Type B pancreatic cell (in vitro differentiated cells): Measurements from ENCODE around the gene GRAMD1B. TPM values are rescaled to one million over a fixed set of nuclear protein-coding genes. Genes with fewer than 3 reads are reported as not detected.
"Not testable (repeated sequence)": the region's sequence is repeated elsewhere in the genome, so short reads cannot be mapped to it uniquely, and the experiment has no call there.

Experiments used
- DNase-seq: peaks from one replicate; pipeline ENCODE4 v3.0.0; 2021; ENCODE audit warnings: mixed read lengths; ENCODE audit not compliant: unreplicated experiment; ENCODE audit errors: extremely low spot score
- H3K27ac Mint-ChIP-seq: 2 replicates; pipeline ENCODE4 v1.8.0; 2021; ENCODE audit warnings: mild to moderate bottlenecking, mixed read lengths
- H3K27me3 Mint-ChIP-seq: 2 replicates; pipeline ENCODE4 v1.8.0; 2021; ENCODE audit warnings: mixed read lengths
- H3K36me3 Mint-ChIP-seq: 2 replicates; pipeline ENCODE4 v1.8.0; 2021; ENCODE audit warnings: mixed read lengths
- H3K4me1 Mint-ChIP-seq: one replicate; pipeline ENCODE4 v1.8.0; 2021; ENCODE audit warnings: mixed read lengths; ENCODE audit not compliant: unreplicated experiment
- H3K4me3 Mint-ChIP-seq: 2 replicates; pipeline ENCODE4 v1.8.0; 2021; ENCODE audit warnings: mild to moderate bottlenecking, mixed read lengths
- H3K9me3 Mint-ChIP-seq: 2 replicates; pipeline ENCODE4 v1.8.0; 2021; ENCODE audit warnings: mixed read lengths
- CTCF ChIP-seq: fragments of 200-600 bp; sonication (generic); conservative IDR thresholded peaks from 2 replicates; pipeline ENCODE4 v1.5.0; 2021; ENCODE audit warnings: antibody characterized with exemption, mild to moderate bottlenecking
- total RNA-seq: library from RNA; stranded (reverse); gene quantifications from 2 replicates; pipeline ENCODE4 v1.2.1, GENCODE V29; 2021; ENCODE audit warnings: low replicate concordance

GRAMD1B gene
- total RNA-seq, 1 donor from 2014 or later, result 15.2 TPM

GRCh38 chr11:123519055-123519796 lies 89.2 kb downstream of the GRAMD1B start:
- TF ChIP-seq CTCF, result no peak
- Mint-ChIP-seq H3K4me1 (peaks cover 23% of the 10 kb centered on the region), H3K27ac (no peak overlapping the region)

GRCh38 chr11:123519797-123520193 lies 89.7 kb downstream of the GRAMD1B start:
- H3K4me1 Mint-ChIP-seq, result peaks cover 23% of the 10 kb centered on the region
- H3K9me3 Mint-ChIP-seq, result no peaks in the 10 kb centered on the region
- H3K27ac Mint-ChIP-seq, result no peak overlapping the region

More at GRCh38 chr11:123519055-123519796, 89.2 kb downstream of the GRAMD1B start:
- Mint-ChIP-seq H3K9me3 (no peaks in the 10 kb centered on the region), H3K4me3 (peak overlapping the region; percentile 24), H3K36me3 (no peaks in the 10 kb centered on the region), H3K27me3 (no peaks in the 10 kb centered on the region)
- DNase-seq, result no peak

GRCh38 chr11:123520476-123520875 lies 90.4 kb downstream of the GRAMD1B start:
- H3K27me3 Mint-ChIP-seq, H3K36me3 Mint-ChIP-seq, H3K9me3 Mint-ChIP-seq, H3K4me3 Mint-ChIP-seq, H3K27ac Mint-ChIP-seq, DNase-seq: not testable (repeated sequence)
- H3K4me1 Mint-ChIP-seq, result peaks cover 26% of the 10 kb centered on the region

More at GRCh38 chr11:123519797-123520193, 89.7 kb downstream of the GRAMD1B start:
- TF ChIP-seq CTCF, result no peak
- no peak for DNase-seq
- Mint-ChIP-seq H3K27me3 (no peaks in the 10 kb centered on the region), H3K4me3 (no peak overlapping the region), H3K36me3 (no peaks in the 10 kb centered on the region)

- TF ChIP-seq CTCF, result no peak
- Mint-ChIP-seq H3K36me3 (no peaks in the 10 kb centered on the region), H3K27me3 (peaks cover 2% of the 10 kb centered on the region), H3K27ac (no peak overlapping the region), H3K4me1 (peaks cover 27% of the 10 kb centered on the region), H3K9me3 (no peaks in the 10 kb centered on the region), H3K4me3 (no peak overlapping the region)
- no peak for DNase-seq
These were observed 90.9 kb downstream of the GRAMD1B start for GRCh38 chr11:123521001-123521400.

- TF ChIP-seq CTCF, result no peak
- Mint-ChIP-seq H3K9me3 (no peaks in the 10 kb centered on the region), H3K4me3 (no peak overlapping the region), H3K27me3 (peaks cover 2% of the 10 kb centered on the region), H3K36me3 (no peaks in the 10 kb centered on the region), H3K27ac (no peak overlapping the region), H3K4me1 (peaks cover 27% of the 10 kb centered on the region)
- no peak for DNase-seq
These were observed 91.9 kb downstream of the GRAMD1B start for GRCh38 chr11:123521930-123522329.

GRCh38 chr11:123523539-123523938 lies 93.5 kb downstream of the GRAMD1B start:
- Mint-ChIP-seq H3K9me3 (no peaks in the 10 kb centered on the region), H3K27me3 (peaks cover 2% of the 10 kb centered on the region), H3K4me1 (peaks cover 18% of the 10 kb centered on the region), H3K36me3 (no peaks in the 10 kb centered on the region), H3K4me3 (no peak overlapping the region), H3K27ac (no peak overlapping the region)
- no peak for TF ChIP-seq CTCF
- no peak for DNase-seq
